HG03354 (cell line): ENCODE data around the gene UBXN7.
"Not testable (repeated sequence)": the region's sequence is repeated elsewhere in the genome, so short reads cannot be mapped to it uniquely, and the experiment has no call there.

Experiments
- ATAC-seq: cut with Tn5 transposase; IDR thresholded peaks from one replicate; pipeline ENCODE4 v1.9.1; 2021; ENCODE audit warnings: mild to moderate bottlenecking; ENCODE audit not compliant: unreplicated experiment, poor library complexity, severe bottlenecking

The UBXN7 gene, protein sequence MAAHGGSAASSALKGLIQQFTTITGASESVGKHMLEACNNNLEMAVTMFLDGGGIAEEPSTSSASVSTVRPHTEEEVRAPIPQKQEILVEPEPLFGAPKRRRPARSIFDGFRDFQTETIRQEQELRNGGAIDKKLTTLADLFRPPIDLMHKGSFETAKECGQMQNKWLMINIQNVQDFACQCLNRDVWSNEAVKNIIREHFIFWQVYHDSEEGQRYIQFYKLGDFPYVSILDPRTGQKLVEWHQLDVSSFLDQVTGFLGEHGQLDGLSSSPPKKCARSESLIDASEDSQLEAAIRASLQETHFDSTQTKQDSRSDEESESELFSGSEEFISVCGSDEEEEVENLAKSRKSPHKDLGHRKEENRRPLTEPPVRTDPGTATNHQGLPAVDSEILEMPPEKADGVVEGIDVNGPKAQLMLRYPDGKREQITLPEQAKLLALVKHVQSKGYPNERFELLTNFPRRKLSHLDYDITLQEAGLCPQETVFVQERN

DNA sequence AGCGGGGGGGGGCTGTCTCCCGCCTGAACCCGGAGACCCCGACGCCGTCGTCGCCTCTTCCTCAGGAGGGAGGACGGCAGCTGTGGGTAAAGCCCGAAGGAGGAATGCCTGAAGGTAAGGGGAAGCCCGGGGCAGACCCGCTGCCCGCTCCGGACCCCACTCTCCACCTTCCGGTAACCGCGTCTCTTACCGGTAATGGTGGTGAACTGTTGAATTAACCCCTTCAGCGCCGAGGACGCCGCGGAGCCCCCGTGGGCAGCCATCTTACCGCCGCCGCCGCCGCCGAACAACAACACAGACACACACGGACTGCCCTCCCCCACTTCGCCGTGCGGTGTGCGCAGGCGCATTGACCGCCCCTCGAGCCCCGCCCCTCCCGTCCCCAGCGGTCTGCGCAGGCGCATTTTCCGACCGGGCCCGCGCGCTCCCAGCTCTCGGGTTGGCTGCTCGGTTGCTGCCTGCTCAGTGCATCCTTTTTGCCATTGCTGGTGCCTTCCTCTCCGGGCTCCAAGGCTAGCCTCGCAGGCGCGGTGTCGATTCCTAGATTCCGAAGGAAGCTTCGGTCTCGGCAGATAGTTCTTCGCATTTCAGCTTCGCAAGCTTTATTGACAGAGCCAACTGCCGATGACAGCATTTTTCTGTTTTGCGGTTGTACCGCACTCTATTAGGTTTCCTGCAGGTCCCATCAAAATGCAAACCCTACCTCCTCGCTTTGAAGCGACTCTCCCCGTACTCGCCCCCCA lies at the start of gene UBXN7:
Gene UBXN7 (minus strand): TSS at position 291 of the 743 bp plus-strand sequence. CDS start 28 bp downstream, at position 263.
- peak; percentile 85 for ATAC-seq

DNA sequence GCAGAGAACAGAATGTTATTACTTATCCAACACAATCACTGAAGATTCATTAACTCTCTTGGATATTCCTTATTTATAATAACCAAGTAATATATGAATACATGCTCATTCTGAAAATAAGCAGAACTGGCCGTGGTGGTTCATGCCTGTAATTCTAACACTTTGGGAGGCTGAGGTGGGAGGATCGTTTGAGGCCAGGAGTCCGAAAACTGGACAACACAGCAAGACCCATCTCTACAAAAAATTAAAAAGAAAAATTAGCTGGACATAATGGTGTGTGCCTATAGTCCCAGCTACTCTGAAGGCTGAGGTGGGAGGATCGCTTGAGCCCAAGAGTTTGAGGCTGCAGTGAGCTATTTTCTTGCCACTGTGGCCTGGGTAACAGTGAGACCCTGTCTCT lies 45.5 kb upstream of the UBXN7 start:
- ATAC-seq = no peak

DNA sequence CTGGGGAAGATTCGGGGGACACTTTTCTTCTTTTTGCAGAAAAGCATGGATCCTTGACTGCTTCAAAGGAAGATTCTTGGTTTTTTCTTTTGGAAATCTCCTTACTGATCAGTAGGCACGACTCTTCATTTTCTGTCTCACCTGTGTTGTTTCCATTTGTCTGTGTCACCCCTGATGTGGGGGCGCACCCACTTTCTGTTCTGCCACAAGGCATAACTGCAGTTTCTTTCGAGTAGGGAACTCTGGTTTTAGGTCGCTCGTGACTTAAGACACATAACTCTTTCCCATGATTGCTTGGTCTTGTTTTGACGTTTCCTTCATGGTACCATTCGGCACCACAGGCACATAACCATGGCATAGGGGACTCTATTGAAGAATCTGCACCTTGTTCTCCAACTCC lies 40.1 kb upstream of the UBXN7 start:
- no peak for ATAC-seq

DNA sequence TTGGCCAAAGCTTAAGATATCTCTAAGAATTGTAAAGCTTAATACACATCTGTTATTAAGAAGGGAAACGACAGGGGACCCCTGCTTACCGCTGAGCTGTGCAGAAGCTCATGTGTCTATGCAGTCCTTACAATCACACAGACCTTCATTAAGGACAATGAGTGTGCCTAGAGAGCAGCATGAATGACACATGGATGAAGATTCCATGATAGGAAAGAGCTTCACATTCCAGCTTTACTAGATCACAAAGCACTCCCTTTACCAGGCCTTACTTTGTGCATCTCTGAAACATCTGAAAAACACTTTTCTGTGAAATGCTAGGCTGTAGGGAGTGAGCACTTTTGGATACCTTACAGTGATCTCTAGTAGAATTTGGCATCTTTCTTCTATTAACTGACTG lies 39.3 kb upstream of the UBXN7 start:
- ATAC-seq = no peak

DNA sequence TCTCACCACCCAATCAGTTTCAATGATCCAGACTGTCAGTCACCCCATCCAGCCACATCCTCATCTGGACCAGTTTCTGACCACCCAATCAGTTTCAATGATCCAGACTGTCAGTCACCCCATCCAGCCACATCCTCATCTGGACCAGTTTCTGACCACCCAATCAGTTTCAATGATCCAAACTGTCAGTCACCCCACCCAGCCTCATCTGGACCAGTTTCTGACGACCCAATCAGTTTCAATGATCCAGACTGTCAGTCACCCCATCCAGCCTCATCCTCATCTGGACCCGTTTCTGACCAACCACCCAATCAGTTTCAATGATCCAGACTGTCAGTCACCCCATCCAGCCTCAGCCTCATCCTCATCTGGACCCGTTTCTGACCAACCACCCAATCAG lies 38.0 kb upstream of the UBXN7 start:
- not testable (repeated sequence) for ATAC-seq

DNA sequence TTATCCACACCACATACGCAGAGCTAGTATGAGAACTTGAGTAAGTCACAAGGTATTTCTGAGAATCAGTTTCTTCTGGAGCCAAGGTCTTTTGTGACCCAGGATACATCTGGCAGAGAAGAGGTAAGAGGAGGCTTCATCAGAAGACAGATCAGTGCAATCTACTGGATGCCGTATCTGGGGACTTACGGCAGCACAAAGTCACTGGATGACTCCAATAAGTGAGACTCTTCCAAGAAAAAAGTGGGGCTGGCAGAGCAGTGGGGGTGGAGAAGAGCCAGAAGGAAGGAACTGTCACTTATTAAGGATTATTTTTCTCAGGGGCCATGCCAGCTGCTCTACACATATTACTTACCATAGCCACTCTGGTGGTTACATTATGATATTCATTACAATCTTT lies 31.6 kb upstream of the UBXN7 start:
- ATAC-seq = no peak

DNA sequence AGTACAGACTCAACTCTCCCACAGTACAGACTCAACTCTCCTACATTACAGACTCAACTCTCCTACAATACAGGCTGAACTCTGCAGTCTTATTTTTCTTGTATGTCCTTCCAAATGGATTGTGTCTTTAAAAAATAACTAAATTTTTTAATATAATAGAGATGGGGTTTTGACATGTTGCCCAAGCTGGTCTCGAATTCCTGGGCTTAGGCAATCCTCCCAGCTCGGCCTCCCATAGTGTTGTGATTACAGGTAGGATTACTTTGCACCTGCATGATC lies 31.2 kb upstream of the UBXN7 start:
- ATAC-seq = no peak

DNA sequence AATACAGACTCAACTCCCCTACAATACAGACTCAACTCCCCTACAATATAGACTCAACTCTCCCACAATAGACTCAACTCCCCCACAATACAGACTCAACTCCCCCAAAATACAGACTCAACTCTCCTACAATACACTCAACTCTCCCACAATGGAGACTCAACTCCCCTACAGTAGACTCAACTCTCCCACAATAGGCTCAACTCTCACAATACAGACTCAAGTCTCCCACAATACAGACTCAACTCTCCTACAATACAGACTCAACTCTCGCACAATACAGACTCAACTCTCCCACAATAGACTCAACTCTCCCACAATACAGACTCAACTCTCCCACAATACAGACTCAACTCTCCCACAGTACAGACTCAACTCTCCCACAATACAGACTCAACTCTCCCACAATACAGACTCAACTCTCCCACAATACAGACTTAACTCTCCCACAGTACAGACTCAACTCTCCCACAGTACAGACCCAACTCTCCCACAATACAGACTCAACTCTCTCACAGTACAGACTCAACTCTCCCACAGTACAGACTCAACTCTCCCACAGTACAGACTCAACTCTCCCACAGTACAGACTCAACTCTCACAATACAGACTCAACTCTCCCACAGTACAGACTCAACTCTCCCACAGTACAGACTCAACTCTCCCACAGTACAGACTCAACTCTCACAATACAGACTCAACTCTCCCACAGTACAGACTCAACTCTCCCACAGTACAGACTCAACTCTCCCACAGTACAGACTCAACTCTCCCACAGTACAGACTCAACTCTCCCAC lies 30.7 kb upstream of the UBXN7 start:
- ATAC-seq = not testable (repeated sequence)

DNA sequence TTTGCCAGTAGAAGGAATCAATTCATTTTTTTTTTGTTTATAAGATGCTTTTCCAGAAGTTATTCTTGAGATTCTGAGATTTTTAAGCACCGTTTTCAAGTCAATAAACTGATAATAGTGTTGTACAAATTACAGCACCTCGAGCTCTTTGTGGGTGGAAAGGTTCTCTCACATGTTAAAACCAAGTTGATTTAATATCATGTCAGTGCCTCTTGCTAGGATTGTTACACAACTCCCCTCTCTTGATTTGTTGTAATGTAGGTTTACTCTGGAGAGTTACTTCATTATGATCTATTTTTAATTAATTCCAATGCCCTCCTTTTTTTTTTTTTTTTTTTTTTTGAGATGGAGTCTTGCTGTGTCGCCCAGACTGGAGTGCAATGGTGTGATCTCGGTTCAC lies 25.8 kb upstream of the UBXN7 start:
- ATAC-seq = no peak

DNA sequence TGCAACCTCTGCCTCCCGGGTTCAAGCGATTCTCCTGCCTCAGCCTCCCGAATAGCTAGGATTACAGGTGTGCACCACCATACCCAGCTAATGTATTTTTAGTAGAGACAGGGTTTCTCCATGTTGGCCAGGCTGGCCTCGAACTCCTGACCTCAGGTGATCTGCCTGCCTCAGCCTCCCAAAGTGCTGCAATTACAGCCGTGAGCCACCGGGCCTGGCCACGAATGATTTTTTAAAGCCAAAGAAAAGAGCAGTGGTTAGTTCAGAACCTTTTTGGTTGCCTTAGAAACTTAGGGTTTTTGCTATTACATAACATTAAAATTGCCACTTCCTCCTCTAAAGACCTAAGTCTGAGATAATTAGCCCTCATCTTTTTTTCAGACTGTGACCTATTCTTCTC lies 25.2 kb upstream of the UBXN7 start:
- not testable (repeated sequence) for ATAC-seq

DNA sequence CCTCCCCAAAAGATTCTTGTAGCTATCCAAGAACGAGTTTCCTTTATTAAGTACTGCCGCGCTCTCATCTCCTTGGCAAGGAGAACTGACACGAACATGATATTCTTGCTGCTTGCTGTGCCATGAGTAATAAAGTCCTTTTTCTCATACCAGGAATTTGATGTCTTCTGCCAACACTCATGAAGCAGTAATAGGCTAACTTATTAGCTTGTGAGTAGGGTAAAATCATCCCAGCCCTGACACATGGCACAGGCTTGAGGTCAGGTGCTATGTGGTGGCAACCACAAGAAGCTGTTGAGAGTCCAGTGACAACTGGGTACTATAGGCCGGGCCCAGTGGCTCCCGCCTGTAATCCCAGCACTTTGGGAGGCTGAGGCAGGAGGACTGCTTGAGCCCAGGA lies 22.7 kb upstream of the UBXN7 start:
- no peak for ATAC-seq

DNA sequence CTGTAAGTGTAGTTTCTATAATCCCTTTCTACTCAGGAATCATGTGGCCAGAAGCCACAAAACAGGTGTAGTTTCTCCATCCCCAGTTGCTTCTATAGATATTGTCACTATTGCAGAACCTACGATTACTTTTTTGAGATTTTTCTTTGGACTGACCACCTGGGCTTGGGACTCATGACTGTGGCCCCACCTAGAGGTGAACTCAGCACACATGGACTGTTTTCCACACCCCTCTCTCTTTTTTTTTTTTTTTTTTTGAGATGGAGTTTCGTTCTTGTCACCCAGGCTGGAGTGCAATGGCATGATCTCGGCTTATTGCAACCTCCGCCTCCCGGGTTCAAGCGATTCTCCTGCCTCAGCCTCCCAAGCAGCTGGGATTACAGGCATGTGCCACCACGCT lies 13.2 kb upstream of the UBXN7 start:
- ATAC-seq = not testable (repeated sequence)

DNA sequence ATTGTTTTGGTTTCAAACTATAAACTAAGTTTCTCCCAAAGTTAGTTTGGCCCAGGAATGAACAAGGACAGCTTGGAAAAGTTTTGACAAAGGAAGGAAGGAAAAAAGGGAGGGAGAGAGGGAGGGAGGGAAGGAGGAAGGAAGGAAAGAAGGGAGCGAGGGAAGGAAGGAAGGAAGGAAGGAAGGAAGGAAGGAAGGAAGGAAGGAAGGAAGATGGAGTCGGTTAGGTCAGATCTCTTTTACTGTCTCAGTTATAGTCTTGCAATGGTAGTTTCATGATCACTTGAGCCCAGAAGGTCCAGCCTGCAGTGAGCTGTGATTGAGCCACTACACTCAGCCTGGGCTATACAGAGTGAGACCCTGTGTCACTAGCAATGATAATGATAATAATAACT lies 12.3 kb upstream of the UBXN7 start:
- no peak for ATAC-seq

DNA sequence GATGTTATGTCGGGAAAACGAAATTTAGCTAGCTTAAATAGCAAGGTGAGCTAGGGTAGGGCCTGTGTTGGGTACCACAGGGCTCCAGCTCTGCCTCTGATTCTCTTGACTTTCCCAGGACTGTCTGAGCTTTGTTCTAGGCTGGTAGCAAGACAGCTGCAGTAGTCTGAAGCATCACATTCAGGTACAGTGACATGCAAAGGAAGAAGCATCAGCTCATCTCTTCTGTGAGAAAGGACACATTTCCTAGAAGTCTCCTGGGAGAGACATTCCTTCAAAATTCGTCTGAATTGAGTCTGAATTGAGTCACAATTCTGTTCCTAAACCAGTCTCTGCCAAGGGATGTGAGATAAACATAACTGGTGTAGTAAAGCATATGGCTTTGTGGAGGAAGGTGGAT lies 8.5 kb upstream of the UBXN7 start:
- peak; percentile 30 for ATAC-seq

DNA sequence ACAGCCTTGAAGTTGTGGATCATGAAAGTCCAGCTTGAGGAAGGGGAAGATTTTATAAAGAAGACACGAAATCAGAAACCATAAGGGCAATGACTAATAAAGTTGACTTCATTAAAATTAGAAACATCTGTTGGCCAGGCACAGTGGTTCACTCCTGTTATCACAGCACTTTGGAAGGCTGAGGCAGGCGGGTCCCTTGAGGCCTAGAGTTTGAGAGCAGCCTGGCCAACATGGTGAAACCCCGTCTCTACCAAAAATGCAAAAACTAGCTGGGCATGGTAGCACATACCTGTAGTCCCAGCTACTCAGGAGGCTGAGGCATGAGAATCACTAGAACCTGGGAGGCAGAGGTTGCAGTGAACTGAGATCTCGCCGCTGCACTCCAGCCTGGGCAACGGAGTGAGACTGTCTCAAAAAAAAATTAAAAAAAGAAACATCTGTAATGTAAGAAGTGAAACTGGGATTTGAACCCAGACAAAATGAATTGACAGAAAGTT lies 7.9 kb upstream of the UBXN7 start:
- ATAC-seq = peak; percentile 54

DNA sequence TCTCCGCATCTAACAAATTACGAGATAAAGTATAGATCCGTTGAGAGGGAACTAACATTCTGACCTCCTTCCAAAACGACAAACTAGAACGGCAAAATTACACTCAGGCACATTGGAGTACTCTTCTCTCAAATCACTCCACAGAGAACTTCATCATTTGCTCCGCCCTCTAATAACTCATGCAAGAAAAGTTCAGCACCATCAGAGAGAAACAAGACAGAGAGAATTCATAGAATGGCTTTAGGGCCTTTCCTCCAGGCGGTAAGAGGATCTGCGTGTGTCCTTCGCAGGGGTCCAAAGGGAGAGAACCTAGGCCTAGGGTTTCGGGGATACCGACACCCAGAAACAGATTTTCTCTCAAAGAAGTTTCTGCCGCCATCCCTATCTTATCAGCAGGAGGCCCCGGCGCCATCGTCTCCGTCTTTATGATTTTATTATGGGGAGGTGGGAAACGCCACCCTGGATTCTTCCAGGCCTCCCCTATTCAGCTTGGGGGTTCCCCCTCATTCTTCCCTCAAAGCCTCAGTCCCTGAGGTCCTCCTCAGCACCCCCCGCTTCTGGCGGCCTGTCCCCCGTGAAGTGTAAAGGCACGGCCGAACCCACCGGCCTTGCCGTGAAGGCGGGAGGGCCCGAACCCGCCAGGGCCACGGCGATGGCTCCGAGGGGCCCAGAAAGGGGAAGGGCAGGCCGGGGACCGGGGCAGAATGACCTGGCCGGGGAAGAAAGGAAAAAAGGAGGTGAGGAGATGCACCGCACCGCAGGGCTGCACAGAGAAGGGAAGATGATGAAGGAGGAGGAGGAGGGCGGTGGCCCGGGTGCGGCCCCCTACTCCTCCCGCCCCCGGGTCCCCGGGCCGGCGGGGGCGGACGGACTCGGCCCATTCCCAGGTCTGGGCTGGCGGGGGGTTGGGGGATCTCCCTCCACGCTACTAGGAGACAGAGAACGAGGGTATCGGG lies 768 bp downstream of the UBXN7 start:
- ATAC-seq = peak; percentile 34

DNA sequence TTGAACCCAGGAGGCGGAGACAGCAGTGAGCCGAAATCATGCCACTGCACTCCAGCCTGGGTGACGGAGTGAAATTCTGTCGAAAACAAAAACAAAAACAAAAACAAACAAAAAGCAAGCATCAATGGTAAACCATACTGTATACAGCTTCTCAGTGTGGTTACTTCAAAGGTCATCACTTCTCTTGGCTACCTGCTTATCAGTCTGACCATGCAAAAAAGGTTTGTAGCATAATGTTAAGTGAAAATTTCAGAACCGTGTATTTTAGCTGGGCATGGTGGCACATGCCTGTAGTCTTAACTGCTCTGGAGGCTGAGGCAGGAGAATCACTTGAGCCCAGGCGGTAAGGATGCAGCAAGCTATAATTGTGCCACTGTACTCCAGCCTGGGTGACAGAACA lies 4.2 kb downstream of the UBXN7 start:
- no peak for ATAC-seq

DNA sequence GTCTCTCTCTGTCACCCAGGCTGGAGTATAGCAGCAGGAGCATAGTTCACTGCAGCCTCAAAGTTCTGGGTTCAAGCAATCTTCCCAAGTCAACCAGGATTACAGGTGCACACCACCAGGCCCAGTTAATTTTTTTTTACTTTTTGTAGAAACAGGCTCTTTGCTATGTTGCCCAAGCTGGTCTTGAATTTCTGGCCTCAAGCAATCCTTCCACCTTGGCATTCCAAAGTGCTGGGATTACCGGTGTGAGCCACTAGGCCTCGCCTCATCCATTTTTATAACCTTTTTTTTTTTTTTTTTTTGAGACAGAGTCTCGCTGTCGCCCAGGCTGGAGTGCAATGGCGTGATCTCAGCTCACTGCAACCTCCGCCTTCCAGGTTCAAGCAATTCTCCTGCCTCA lies 7.8 kb downstream of the UBXN7 start:
- not testable (repeated sequence) for ATAC-seq

DNA sequence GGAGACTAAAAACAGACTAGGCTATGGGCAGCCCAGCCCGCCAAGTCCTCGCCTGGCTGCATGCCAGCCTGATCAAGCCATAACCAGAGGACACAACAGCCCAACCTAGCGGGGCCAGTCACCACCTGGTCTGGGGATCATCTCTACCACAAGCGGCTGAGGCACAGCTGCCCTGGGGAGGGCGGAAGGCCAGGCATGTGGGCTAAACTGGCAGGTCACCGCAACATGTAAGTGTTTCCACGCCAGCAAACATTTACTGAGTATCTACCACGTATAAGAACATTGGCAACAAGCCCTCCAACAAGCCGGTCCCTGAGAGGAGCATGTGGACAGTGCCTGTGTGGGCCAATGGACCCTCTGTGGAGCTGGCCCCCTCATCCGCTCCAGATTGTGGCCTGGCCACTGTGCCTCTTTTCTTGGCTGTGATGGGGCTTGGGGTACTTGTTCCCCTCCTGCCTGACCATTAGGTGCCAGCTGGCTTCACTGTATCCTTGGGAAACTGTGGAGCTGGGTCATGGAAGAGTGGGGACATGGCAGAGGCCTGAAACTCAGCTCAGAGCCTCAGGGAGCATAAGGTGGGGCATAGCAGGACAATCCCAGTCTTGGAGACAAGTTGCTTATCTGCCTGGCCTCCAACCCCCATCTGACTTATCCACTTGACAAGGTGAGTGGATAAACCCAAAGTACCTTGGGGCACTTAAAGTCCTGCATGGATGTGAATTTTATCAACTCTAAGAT lies 9.0 kb downstream of the UBXN7 start:
- no peak for ATAC-seq
